ENCODE data around the gene ANKRD44.

Gene ANKRD44

GRCh38 chr2:197124639-197125390 lies 185.8 kb downstream of the ANKRD44 start:
- no peaks in the 10 kb centered on the region for H3K27me3 ChIP-seq (ENCODE audit: insufficient read depth, low read length, poor library complexity, severe bottlenecking)
- no peak for TF ChIP-seq CTCF (conservative IDR thresholded peaks at IDR 0.05; ENCODE audit: low read length)
- no peak for TF ChIP-seq EZH2phosphoT487 (IDR thresholded peaks at IDR 0.05; ENCODE audit: borderline replicate concordance)
- H3F3A ChIP-seq (ENCODE audit: low read depth) = no peaks in the 10 kb centered on the region
- H3K36me3 ChIP-seq (ENCODE audit: insufficient read depth, low read length) = peaks cover 45% of the 10 kb centered on the region; the same call in 1 of the 2 replicates
- H3K79me2 ChIP-seq (ENCODE audit: insufficient read depth, low read length) = 0 out of 2 replicates have a peak, but pooled peaks cover 5% of the 10 kb centered on the region
- H2AFZ ChIP-seq (ENCODE audit: low read length) = no peak overlapping the region
- H4K20me1 ChIP-seq (ENCODE audit: insufficient read depth, low read length, poor library complexity, severe bottlenecking) = no peaks in the 10 kb centered on the region
- no peak overlapping the region for H3K4me3 ChIP-seq (ENCODE audit: low read length, poor library complexity, severe bottlenecking)
- H3K9me2 ChIP-seq (replicated peaks; ENCODE audit: low read depth, low read length) = no peaks in the 10 kb centered on the region
- H3K9ac ChIP-seq (ENCODE audit: low read depth, low read length, poor library complexity, severe bottlenecking) = no peak overlapping the region
- no peak overlapping the region for H3K4me2 ChIP-seq (ENCODE audit: low read depth, low read length, poor library complexity, severe bottlenecking)
- H3K4me1 ChIP-seq (ENCODE audit: insufficient read depth, low read length, poor library complexity, severe bottlenecking) = peaks cover 19% of the 10 kb centered on the region
- 0 out of 2 replicates have a peak, but pooled peaks cover 6% of the 10 kb centered on the region for H3K9me3 ChIP-seq (ENCODE audit: insufficient read depth, low read depth, low read length)

GRCh38 chr2:197122821-197123220 lies 187.8 kb downstream of the ANKRD44 start:
- H4K20me1 ChIP-seq (ENCODE audit: insufficient read depth, low read length, poor library complexity, severe bottlenecking) = no peaks in the 10 kb centered on the region
- no peak overlapping the region for H3K9ac ChIP-seq (ENCODE audit: low read depth, low read length, poor library complexity, severe bottlenecking)
- H3K36me3 ChIP-seq (ENCODE audit: insufficient read depth, low read length) = peaks cover 57% of the 10 kb centered on the region; the same call in 1 of the 2 replicates

GRCh38 chr2:197121756-197122385 lies 188.7 kb downstream of the ANKRD44 start:
- H2AFZ ChIP-seq (ENCODE audit: low read length) = no peak overlapping the region
- no peaks in the 10 kb centered on the region for H3K79me2 ChIP-seq (ENCODE audit: insufficient read depth, low read length)
- peaks cover 9% of the 10 kb centered on the region for H3K4me1 ChIP-seq (ENCODE audit: insufficient read depth, low read length, poor library complexity, severe bottlenecking)
- H3K4me2 ChIP-seq (ENCODE audit: low read depth, low read length, poor library complexity, severe bottlenecking) = no peak overlapping the region
- no peaks in the 10 kb centered on the region for H3K9me3 ChIP-seq (ENCODE audit: insufficient read depth, low read depth, low read length)
- no peaks in the 10 kb centered on the region for H3F3A ChIP-seq (ENCODE audit: low read depth)
- no peak overlapping the region for H3K4me3 ChIP-seq (ENCODE audit: low read length, poor library complexity, severe bottlenecking)
- peaks cover 57% of the 10 kb centered on the region; the same call in 1 of the 2 replicates for H3K36me3 ChIP-seq (ENCODE audit: insufficient read depth, low read length)
- no peaks in the 10 kb centered on the region for H3K9me2 ChIP-seq (replicated peaks; ENCODE audit: low read depth, low read length)
- no peak overlapping the region for H3K9ac ChIP-seq (ENCODE audit: low read depth, low read length, poor library complexity, severe bottlenecking)
- TF ChIP-seq EZH2phosphoT487 (IDR thresholded peaks at IDR 0.05; ENCODE audit: borderline replicate concordance) (no peak), CTCF (conservative IDR thresholded peaks at IDR 0.05; ENCODE audit: low read length) (no peak)
- H3K27me3 ChIP-seq (ENCODE audit: insufficient read depth, low read length, poor library complexity, severe bottlenecking) = no peaks in the 10 kb centered on the region
- no peaks in the 10 kb centered on the region for H4K20me1 ChIP-seq (ENCODE audit: insufficient read depth, low read length, poor library complexity, severe bottlenecking)

More at GRCh38 chr2:197122821-197123220, 187.8 kb downstream of the ANKRD44 start:
- Histone ChIP-seq H3K9me3 (ENCODE audit: insufficient read depth, low read depth, low read length) (0 out of 2 replicates have a peak, but pooled peaks cover 2% of the 10 kb centered on the region), H3F3A (ENCODE audit: low read depth) (no peaks in the 10 kb centered on the region), H3K27me3 (ENCODE audit: insufficient read depth, low read length, poor library complexity, severe bottlenecking) (no peaks in the 10 kb centered on the region), H3K4me1 (ENCODE audit: insufficient read depth, low read length, poor library complexity, severe bottlenecking) (peaks cover 9% of the 10 kb centered on the region), H3K4me2 (ENCODE audit: low read depth, low read length, poor library complexity, severe bottlenecking) (no peak overlapping the region), H2AFZ (ENCODE audit: low read length) (no peak overlapping the region), H3K79me2 (ENCODE audit: insufficient read depth, low read length) (no peaks in the 10 kb centered on the region), H3K9me2 (replicated peaks; ENCODE audit: low read depth, low read length) (no peaks in the 10 kb centered on the region), H3K4me3 (ENCODE audit: low read length, poor library complexity, severe bottlenecking) (no peak overlapping the region)
- TF ChIP-seq CTCF (conservative IDR thresholded peaks at IDR 0.05; ENCODE audit: low read length) (no peak), EZH2phosphoT487 (IDR thresholded peaks at IDR 0.05; ENCODE audit: borderline replicate concordance) (no peak)
